ENCODE data around the gene MBD6.

MBD6 gene

GRCh38 chr12:57577981-57578758, 55.5 kb downstream of the MBD6 start:
- DNase-seq (ENCODE audit: low read depth) = no peak

- DNase-seq (ENCODE audit: low read depth) = no peak
Observed at GRCh38 chr12:57579011-57579410, 56.4 kb downstream of the MBD6 start.
